KOPT-K1 (cell line): ENCODE measurements around the gene LRCH1.

Experiments
- H3K27ac ChIP-seq: fragments of 200-600 bp; sonication (generic); 2 replicates; pipeline ENCODE4 v1.5.1; 2016; ENCODE audit warnings: antibody characterized with exemption, mild to moderate bottlenecking, low read depth, low read length; ENCODE audit not compliant: poor library complexity, severe bottlenecking
- H3K36me3 ChIP-seq: fragments of 200-600 bp; sonication (generic); 2 replicates; pipeline ENCODE4 v1.5.1; 2017; ENCODE audit warnings: antibody characterized with exemption, mild to moderate bottlenecking, low read length, moderate library complexity; ENCODE audit not compliant: insufficient read depth
- H3K9me3 ChIP-seq: fragments of 200-600 bp; sonication (generic); 2 replicates; pipeline ENCODE4 v1.5.1; 2017; ENCODE audit warnings: antibody characterized with exemption, low read length, mild to moderate bottlenecking; ENCODE audit not compliant: insufficient read depth, poor library complexity, severe bottlenecking

Gene LRCH1

GRCh38 chr13:46668931-46669525 lies 116.1 kb downstream of the LRCH1 start:
- H3K9me3 ChIP-seq: no peaks in the 10 kb centered on the region
- H3K27ac ChIP-seq: no peak overlapping the region
- H3K36me3 ChIP-seq: peaks cover 20% of the 10 kb centered on the region

- no peak overlapping the region for H3K27ac ChIP-seq
- no peaks in the 10 kb centered on the region for H3K9me3 ChIP-seq
- H3K36me3 ChIP-seq: peaks cover 20% of the 10 kb centered on the region
These were observed 119.5 kb downstream of the LRCH1 start for GRCh38 chr13:46672338-46673090.

- H3K27ac ChIP-seq: no peak overlapping the region
- peaks cover 16% of the 10 kb centered on the region for H3K36me3 ChIP-seq
- no peaks in the 10 kb centered on the region for H3K9me3 ChIP-seq
These were observed 122.0 kb downstream of the LRCH1 start for GRCh38 chr13:46675016-46675415.

GRCh38 chr13:46676378-46676725 lies 123.4 kb downstream of the LRCH1 start:
- Histone ChIP-seq H3K36me3 (0 out of 2 replicates have a peak, but pooled peaks cover 3% of the 10 kb centered on the region), H3K27ac (no peak overlapping the region), H3K9me3 (no peaks in the 10 kb centered on the region)

- H3K27ac ChIP-seq: peak overlapping the region; percentile 71
- peaks cover 19% of the 10 kb centered on the region; the same call in 1 of the 2 replicates for H3K36me3 ChIP-seq
- no peaks in the 10 kb centered on the region for H3K9me3 ChIP-seq
These were observed 126.6 kb downstream of the LRCH1 start for GRCh38 chr13:46679369-46680120.

- Histone ChIP-seq H3K36me3 (peaks cover 28% of the 10 kb centered on the region), H3K9me3 (no peaks in the 10 kb centered on the region), H3K27ac (no peak overlapping the region)
These were observed 129.0 kb downstream of the LRCH1 start for GRCh38 chr13:46682015-46682414.

- Histone ChIP-seq H3K27ac (no peak overlapping the region), H3K9me3 (no peaks in the 10 kb centered on the region), H3K36me3 (peaks cover 28% of the 10 kb centered on the region)
These were observed 129.7 kb downstream of the LRCH1 start for GRCh38 chr13:46682707-46683106.

- Histone ChIP-seq H3K27ac (no peak overlapping the region), H3K36me3 (peaks cover 32% of the 10 kb centered on the region), H3K9me3 (no peaks in the 10 kb centered on the region)
These were observed 130.8 kb downstream of the LRCH1 start for GRCh38 chr13:46683676-46684260.

GRCh38 chr13:46684287-46685001 lies 131.5 kb downstream of the LRCH1 start:
- no peak overlapping the region for H3K27ac ChIP-seq

GRCh38 chr13:46685006-46685730 lies 132.2 kb downstream of the LRCH1 start:
- Histone ChIP-seq H3K27ac (no peak overlapping the region), H3K9me3 (no peaks in the 10 kb centered on the region), H3K36me3 (peaks cover 33% of the 10 kb centered on the region)

More at GRCh38 chr13:46684287-46685001, 131.5 kb downstream of the LRCH1 start:
- no peaks in the 10 kb centered on the region for H3K9me3 ChIP-seq
- H3K36me3 ChIP-seq: peaks cover 33% of the 10 kb centered on the region

- Histone ChIP-seq H3K36me3 (peaks cover 33% of the 10 kb centered on the region), H3K27ac (no peak overlapping the region), H3K9me3 (no peaks in the 10 kb centered on the region)
These were observed 133.2 kb downstream of the LRCH1 start for GRCh38 chr13:46686171-46686570.

GRCh38 chr13:46687810-46688209 lies 134.8 kb downstream of the LRCH1 start:
- no peak overlapping the region for H3K27ac ChIP-seq
- H3K36me3 ChIP-seq: peaks cover 33% of the 10 kb centered on the region
- no peaks in the 10 kb centered on the region for H3K9me3 ChIP-seq

GRCh38 chr13:46688306-46688705 lies 135.3 kb downstream of the LRCH1 start:
- Histone ChIP-seq H3K36me3 (peaks cover 32% of the 10 kb centered on the region), H3K27ac (no peak overlapping the region), H3K9me3 (no peaks in the 10 kb centered on the region)

GRCh38 chr13:46698014-46698413 lies 145.0 kb downstream of the LRCH1 start:
- no peak overlapping the region for H3K27ac ChIP-seq
- H3K36me3 ChIP-seq: peaks cover 91% of the 10 kb centered on the region
- H3K9me3 ChIP-seq: no peaks in the 10 kb centered on the region
